Kidney (tissue), 14 donors: ENCODE measurements around the gene S100A13. TPM values are rescaled to one million over a fixed set of nuclear protein-coding genes. Genes with fewer than 3 reads are reported as not detected.

Source experiments
- DNase-seq, 5 donors: peaks; one replicate each; pipeline ENCODE4 v3.0.0-alpha.2; 2013 to 2020
- FAIRE-seq: peaks from 2 replicates; lab custom pipeline; 2012; peaks lifted over from hg19 to GRCh38; lab: Jason Lieb, UNC
- H3K27ac ChIP-seq, 2 donors: one replicate each; pipeline ENCODE4 v1.7.0; 2013; ENCODE audit warnings: low read depth in 2 of 2, low read length in 2 of 2, inconsistent platforms in 1 of 2
- H3K27me3 ChIP-seq: one replicate; pipeline ENCODE4 v1.7.1; 2013; ENCODE audit warnings: low read length, inconsistent platforms; ENCODE audit not compliant: control insufficient read depth, insufficient read depth
- H3K36me3 ChIP-seq, 3 donors: one replicate each; pipeline versions ENCODE4 v1.7.0 to v1.7.1; 2013; ENCODE audit warnings: low read length in 3 of 3, control low read depth in 1 of 3, inconsistent platforms in 1 of 3; ENCODE audit not compliant: insufficient read depth in 3 of 3, control insufficient read depth in 2 of 3
- H3K4me1 ChIP-seq, 3 donors: one replicate each; pipeline versions ENCODE4 v1.7.0 to v1.7.1; 2013; ENCODE audit warnings: low read length in 3 of 3, inconsistent platforms in 1 of 3, low read depth in 1 of 3; ENCODE audit not compliant: control insufficient read depth in 2 of 3, insufficient read depth in 2 of 3
- H3K4me3 ChIP-seq, 3 donors: one replicate each; pipeline versions ENCODE4 v1.7.0 to v1.8.1; 2013; ENCODE audit warnings: low read length in 3 of 3, control low read depth in 1 of 3, inconsistent platforms in 1 of 3
- H3K9ac ChIP-seq, 3 donors: one replicate each; pipeline versions ENCODE4 v1.7.0 to v1.7.1; 2013; ENCODE audit warnings: low read length in 3 of 3, control low read depth in 1 of 3, inconsistent platforms in 1 of 3
- H3K9me3 ChIP-seq, 3 donors: one replicate each; pipeline versions ENCODE4 v1.7.0 to v1.7.1; 2013; ENCODE audit warnings: low read length in 3 of 3, control low read depth in 1 of 3, inconsistent platforms in 1 of 3; ENCODE audit not compliant: control insufficient read depth in 2 of 3, insufficient read depth in 1 of 3
- intact Hi-C: fragments of 100-400 bp; cut with DNase I; formaldehyde crosslinking; loops from one replicate; pipeline ENCODE4 v1.11.1; 2022
- polyA plus RNA-seq: library from polyadenylated mRNA; stranded (reverse); fragments of 350-450 nt; fragmentation: Illumina TruSeq; extraction: RNeasy Lipid Tissue Mini Kit (QIAGEN cat#74804); gene quantifications from one replicate; pipeline ENCODE4 v1.2.3, GENCODE V29; 2014; ENCODE audit warnings: low read depth, low replicate concordance; ENCODE audit not compliant: insufficient read depth
- total RNA-seq: library from RNA; stranded (reverse); fragmentation: NEBNext Ultra II Directional; extraction: Animal tissue kit (Norgen Biotek cat#: 25700); gene quantifications from one replicate; pipeline ENCODE4 v1.2.1, GENCODE V29; 2021
- TF ChIP-seq, protein P1 (sequence below): IDR thresholded peaks from 3 replicates; pipeline ENCODE4 v1.5.1; 2012; ENCODE audit warnings: mild to moderate bottlenecking, moderate library complexity, borderline replicate concordance; ENCODE audit not compliant: insufficient read depth; ENCODE audit errors: extremely low read depth
- donor health status: control.
- donor health status: control.
- donor health status: control.
- donor health status: control.
- donor health status: control.
- donor health status: DM: yes; HTN: yes; CAD: no.
- donor health status: Normal renal cell carcinoma (clear cell type).

Gene S100A13
- total and polyA plus RNA-seq, 2 donors from 2014 or later, result 225 to 299 TPM

DNA sequence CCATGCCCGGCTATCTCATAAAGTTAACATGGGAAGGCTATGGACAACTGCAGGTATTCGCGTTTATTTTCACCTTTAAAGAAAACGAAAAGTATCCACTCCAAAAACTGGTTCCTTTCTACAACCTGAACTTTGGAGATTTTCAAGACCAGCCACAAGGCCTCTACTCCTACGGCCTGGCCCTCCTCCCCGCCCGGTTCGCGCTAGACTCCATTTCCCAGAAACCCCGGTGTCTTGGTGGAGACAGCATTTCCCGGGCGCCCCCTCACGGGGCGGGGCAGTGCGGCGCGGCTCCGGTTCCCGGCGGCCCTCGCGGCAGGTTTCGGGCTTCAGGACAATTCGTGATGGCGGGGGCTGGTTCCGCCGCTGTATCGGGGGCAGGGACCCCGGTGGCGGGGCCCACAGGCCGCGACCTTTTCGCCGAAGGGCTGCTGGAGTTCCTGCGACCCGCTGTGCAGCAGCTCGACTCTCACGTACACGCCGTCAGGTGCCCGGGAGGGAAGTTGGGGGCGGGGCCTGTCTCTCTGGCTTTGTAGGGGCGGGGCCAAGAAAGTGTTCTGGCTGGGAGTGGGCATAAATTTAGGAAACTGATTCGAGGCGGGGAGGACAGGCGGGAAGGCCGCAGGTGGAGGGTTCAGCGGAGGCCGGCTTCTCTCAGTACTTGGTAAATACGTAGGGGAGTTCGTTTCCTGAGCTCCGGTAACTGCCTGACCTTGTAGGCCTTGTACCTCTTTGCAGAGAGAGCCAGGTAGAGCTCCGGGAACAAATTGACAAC lies 31.3 kb upstream of the S100A13 start, which contains the start of gene SNAPIN:
Gene SNAPIN (plus strand): TSS at position 304 of the 775 bp plus-strand sequence. CDS start 41 bp downstream, at position 345.
- intact Hi-C loops, result no loop called here
- TF ChIP-seq, protein P1, sequence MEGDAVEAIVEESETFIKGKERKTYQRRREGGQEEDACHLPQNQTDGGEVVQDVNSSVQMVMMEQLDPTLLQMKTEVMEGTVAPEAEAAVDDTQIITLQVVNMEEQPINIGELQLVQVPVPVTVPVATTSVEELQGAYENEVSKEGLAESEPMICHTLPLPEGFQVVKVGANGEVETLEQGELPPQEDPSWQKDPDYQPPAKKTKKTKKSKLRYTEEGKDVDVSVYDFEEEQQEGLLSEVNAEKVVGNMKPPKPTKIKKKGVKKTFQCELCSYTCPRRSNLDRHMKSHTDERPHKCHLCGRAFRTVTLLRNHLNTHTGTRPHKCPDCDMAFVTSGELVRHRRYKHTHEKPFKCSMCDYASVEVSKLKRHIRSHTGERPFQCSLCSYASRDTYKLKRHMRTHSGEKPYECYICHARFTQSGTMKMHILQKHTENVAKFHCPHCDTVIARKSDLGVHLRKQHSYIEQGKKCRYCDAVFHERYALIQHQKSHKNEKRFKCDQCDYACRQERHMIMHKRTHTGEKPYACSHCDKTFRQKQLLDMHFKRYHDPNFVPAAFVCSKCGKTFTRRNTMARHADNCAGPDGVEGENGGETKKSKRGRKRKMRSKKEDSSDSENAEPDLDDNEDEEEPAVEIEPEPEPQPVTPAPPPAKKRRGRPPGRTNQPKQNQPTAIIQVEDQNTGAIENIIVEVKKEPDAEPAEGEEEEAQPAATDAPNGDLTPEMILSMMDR, result no peak
- H3K9ac ChIP-seq, result peak within 1 kb of the TSS; percentile 45 to 88 (median 85)

DNA sequence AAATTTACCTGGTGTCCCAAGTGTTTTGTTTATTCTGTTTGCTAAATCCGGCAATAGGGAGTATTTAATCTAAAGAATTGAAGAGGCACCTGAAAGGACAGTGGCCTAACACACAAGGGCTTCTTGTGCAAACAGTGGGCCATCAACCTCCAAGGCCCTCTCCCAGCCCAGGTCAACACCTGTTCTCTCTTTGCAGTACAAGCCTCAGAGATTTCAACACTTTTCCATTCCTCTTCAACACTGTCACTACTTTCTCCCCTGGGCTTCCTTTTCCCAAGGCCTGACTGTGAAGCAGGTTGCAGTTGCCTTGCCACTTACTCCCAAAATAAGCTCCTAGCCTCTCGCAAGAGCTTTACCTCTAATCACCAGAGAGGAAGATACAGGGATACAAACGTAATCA lies 28.0 kb upstream of the S100A13 start:
- Histone ChIP-seq H3K4me3 (no peak overlapping the region), H3K4me1 (peaks cover 0 to 22% (median 10%) of the 10 kb centered on the region in 3 donors), H3K9ac (no peak overlapping the region), H3K27me3 (no peaks in the 10 kb centered on the region), H3K27ac (no peak overlapping the region), H3K36me3 (no peaks in the 10 kb centered on the region), H3K9me3 (no peaks in the 10 kb centered on the region)
- DNase-seq, result no peak
- intact Hi-C loops, result no loop called here
- FAIRE-seq, result no peak
- TF ChIP-seq, protein P1, result no peak

More for the DNA sequence above, 31.3 kb upstream of the S100A13 start, which contains the start of gene SNAPIN:
- H3K27me3 ChIP-seq, result no peaks in the 10 kb centered on the region
- H3K27ac ChIP-seq, result peak within 1 kb of the TSS; percentile 94 to 95
- FAIRE-seq (no peak), DNase-seq (peak; percentile 93 to 97 (median 96))
- H3K4me1 ChIP-seq, result peaks cover 0 to 13% (median 10%) of the 10 kb centered on the region in 3 donors
- H3K4me3 ChIP-seq, result peak within 1 kb of the TSS; percentile 71 to 97 (median 95)
- H3K9me3 ChIP-seq, result no peaks in the 10 kb centered on the region
- H3K36me3 ChIP-seq, result peaks cover 3 to 31% (median 17%) of the 10 kb centered on the region in 3 donors

DNA sequence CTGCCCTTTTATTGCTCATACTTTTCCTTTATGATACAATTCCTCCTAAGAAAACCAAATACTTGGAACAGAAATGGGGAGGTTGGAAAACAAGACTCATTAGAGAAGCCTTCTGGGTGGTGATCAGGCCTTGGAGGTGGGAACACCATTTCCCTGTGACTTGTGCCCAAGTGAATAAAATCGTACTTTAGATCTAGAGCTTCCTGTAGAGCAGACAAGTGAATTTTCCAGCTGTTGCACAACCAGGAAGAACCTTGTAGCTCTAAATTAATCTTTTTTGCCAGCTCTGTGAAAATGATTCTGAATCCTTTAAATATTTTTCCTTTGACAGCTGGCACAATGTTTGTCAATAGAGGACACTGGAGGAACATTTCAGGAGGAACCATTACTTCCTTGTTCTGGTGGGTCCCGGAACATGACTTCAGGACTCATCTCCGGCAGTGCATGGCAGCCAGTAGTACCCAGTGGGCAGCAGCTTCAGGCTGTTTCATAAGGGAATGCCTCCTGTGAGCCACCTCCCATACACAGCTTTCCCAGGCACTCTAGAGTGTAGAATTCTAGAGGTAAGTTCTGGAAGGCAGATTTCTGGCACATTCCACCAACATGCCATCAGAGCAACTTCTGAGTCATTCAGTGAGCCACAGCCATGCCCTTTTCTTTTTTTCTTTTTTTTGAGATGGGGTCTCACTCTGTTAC lies 25.6 kb upstream of the S100A13 start:
- no peaks in the 10 kb centered on the region for H3K27me3 ChIP-seq
- H3K4me1 ChIP-seq, result peaks cover 0 to 14% (median 2%) of the 10 kb centered on the region in 3 donors
- no peak overlapping the region for H3K4me3 ChIP-seq
- H3K9me3 ChIP-seq, result no peaks in the 10 kb centered on the region
- DNase-seq (no peak), FAIRE-seq (no peak)
- intact Hi-C loops, result no loop called here
- peak overlapping the region in 1 of 2 donors; percentile 8 for H3K27ac ChIP-seq
- TF ChIP-seq, protein P1, result no peak
- no peaks in the 10 kb centered on the region for H3K36me3 ChIP-seq
- H3K9ac ChIP-seq, result no peak overlapping the region
